NCI-H146 treated with DMSO at 0.1 percent for 48 hours (cell line): Measurements from ENCODE around the gene TUB.
A peak's percentile ranks its signal among the peaks of the same experiment; 100 is the strongest.

ENCODE experiments used
- DNase-seq: peaks from one replicate; lab custom pipeline; 2025; ENCODE audit not compliant: unreplicated experiment; lab: John Stamatoyannopoulos, UW

The TUB gene

GRCh38 chr11:8089791-8090510 is 8.9 kb downstream of the TUB start:
- DNase-seq: no peak

DNA sequence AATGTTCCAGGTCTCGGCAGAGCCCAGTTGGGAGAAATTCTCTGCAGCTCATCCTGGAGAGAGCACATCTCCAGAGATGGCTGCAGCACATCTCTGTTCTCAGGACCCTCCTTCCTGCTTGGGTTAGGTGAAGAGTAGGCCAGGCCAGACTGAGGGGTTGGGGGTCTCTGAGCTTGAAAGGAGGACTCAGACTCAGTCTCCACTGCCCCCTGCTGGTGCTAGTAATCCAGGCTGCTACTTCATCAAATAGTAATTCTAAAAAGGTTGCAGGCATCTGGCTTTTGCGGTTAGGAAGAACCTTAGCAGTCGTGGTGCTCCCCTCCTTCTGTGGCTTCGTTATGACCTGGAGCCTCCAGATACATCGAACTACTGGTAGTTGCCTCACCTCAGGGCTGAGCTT is 9.7 kb downstream of the TUB start:
- DNase-seq: no peak

GRCh38 chr11:8091721-8092120 is 10.7 kb downstream of the TUB start:
- no peak for DNase-seq

GRCh38 chr11:8092587-8093424 is 11.8 kb downstream of the TUB start:
- peak; percentile 11 for DNase-seq

GRCh38 chr11:8093931-8094575 is 13.0 kb downstream of the TUB start:
- no peak for DNase-seq

- DNase-seq: no peak
Observed at GRCh38 chr11:8094656-8095055, 13.6 kb downstream of the TUB start.

DNA sequence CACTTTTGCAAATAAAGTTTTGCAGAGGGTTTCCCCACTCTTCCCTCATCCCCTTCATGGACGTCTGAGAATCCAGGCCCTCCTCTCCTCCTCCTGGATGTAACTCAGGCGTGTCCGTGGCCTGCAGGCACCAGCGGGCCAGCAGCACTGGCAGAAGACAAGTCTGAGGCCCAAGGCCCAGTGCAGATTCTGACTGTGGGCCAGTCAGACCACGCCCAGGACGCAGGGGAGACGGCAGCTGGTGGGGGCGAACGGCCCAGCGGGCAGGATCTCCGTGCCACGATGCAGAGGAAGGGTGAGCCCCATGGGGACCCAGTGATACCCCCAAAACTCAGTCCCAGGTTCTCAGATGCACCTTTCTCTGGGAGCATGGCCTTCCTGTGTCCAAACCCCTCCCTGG is 14.4 kb downstream of the TUB start:
- DNase-seq: no peak

GRCh38 chr11:8095806-8096522 is 15.0 kb downstream of the TUB start:
- no peak for DNase-seq

DNA sequence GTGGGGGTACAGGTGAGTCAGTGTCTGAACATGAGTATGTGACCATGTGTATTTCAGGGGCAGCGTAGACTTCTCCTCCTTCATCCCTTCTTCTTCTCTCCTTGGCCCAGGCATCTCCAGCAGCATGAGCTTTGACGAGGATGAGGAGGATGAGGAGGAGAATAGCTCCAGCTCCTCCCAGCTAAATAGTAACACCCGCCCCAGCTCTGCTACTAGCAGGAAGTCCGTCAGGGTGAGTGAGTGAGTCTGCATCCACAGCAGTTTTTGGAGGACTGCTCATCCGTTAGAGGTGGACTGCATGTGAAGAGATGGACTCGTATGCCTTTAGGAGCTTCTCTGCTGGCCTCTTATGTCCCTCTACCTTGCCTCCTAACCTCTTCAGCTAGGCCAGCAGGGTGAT is 15.6 kb downstream of the TUB start:
- DNase-seq: no peak

GRCh38 chr11:8097062-8097461 is 16.1 kb downstream of the TUB start:
- no peak for DNase-seq

DNA sequence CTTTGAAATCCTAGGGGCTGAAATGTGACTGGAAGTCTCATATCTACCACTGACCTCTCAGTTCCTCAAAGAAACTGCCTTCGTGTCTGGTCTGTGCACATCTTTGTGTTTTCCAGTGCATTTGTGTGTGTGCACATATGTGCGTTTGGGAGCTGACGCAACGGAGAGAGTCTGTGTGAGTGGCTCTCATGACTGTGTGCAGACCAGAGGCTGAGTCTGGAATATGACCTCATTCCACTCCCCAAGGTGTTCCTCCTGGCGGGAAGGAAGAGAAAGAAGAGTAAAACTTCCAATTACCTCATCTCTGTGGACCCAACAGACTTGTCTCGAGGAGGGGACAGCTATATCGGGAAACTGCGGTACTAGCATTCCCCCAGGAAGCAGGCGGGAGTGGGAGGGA is 16.5 kb downstream of the TUB start:
- DNase-seq: no peak

DNA sequence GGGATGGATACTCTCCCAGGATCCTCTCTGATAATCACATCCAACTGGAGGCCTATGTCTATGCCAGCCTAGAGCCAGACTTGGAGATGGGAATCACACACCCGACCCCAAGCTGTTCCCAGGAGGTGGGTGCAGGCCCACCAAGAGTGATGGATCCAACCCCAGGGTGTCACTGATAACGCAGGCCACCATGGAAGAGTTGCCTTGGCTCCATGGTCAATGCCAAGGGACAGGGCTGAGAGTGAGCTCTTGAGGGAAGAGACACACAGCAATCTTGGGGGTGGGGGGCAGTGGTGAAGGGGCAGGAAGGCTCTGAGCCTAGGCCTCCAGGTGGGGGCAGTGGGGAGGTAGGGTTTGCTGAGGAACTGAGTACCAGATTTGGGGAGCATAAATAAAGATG is 16.9 kb downstream of the TUB start:
- no peak for DNase-seq

DNA sequence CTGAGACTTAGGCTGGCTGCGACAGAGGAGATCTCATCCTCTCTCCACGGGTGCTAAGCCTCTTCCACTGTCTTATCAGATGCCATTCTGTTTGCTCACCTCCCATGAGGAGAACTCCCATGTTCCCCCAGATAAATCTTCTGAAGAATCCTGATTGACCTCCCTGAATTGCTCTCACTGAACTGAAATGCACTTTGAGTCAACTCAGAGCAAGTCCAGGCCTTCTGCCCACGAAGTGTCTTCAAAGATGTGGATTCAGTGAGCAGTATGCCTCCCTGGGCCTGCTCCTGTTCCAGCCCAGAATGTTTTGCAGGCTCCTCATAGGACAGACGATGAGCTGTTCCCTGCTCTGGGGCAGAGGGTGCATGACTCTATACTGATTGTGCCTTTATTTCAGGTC is 17.4 kb downstream of the TUB start:
- DNase-seq: no peak

DNA sequence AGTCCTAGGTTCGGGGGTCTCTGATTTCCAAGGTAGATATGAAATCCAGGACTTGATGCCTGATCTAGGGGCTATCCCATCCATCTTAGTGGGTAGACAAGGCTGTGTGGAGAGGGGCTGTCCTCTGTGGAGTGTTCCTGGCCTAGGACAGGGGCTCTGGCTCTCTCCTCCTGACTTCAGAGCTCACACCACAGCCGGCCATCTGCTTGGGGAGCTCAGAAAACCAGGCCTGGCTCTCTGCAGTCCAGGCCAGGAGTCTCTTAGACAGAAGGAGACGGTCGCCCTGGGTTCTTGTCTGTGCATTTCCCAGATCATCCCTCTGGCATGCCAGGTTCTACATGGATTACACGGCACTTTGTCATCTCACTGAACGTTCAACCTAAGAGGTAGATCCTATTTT is 17.9 kb downstream of the TUB start:
- DNase-seq: no peak

GRCh38 chr11:8099291-8099899 is 18.4 kb downstream of the TUB start:
- peak; percentile 28 for DNase-seq

DNA sequence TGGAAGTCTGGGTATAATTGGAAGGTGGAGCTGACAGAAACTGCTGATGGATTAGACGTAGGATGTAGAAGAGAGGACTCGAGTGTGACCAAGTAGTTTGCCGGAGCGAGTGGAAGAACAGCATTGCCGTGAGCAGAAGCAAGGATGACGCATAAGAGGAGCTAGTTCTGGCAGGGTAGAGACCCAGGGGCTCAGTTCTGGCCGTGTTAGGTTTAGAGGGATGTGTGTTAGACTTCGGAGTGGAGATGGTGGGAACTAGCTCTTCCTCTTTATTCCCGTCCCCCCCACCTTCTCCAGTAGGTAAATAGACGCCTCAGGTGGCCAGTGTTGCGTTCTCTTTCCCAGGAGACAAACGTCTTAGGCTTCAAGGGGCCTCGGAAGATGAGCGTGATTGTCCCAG is 19.1 kb downstream of the TUB start:
- DNase-seq: no peak

DNA sequence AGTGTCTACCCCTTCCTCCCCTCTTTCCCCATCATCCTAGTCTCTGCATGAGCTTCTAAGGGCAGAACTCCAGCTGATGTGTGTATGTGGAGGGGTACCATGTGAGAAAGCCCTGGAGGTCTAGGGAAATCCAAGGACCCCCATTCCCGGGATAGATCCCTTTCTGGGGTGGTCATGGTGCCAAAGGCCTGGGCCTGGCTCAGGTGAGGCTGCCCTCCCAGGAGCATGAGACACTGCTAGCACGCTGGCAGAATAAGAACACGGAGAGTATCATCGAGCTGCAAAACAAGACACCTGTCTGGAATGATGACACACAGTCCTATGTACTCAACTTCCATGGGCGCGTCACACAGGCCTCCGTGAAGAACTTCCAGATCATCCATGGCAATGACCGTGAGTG is 19.6 kb downstream of the TUB start:
- no peak for DNase-seq

DNA sequence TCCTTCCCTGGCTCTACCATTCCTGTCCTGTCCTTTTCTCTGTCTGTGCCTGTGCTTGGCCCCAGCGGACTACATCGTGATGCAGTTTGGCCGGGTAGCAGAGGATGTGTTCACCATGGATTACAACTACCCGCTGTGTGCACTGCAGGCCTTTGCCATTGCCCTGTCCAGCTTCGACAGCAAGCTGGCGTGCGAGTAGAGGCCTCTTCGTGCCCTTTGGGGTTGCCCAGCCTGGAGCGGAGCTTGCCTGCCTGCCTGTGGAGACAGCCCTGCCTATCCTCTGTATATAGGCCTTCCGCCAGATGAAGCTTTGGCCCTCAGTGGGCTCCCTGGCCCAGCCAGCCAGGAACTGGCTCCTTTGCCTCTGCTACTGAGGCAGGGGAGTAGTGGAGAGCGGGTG is 20.4 kb downstream of the TUB start:
- no peak for DNase-seq

- no peak for DNase-seq
Observed at GRCh38 chr11:8102296-8102915, 21.4 kb downstream of the TUB start.

GRCh38 chr11:8102965-8103364 is 22.0 kb downstream of the TUB start:
- DNase-seq: no peak

DNA sequence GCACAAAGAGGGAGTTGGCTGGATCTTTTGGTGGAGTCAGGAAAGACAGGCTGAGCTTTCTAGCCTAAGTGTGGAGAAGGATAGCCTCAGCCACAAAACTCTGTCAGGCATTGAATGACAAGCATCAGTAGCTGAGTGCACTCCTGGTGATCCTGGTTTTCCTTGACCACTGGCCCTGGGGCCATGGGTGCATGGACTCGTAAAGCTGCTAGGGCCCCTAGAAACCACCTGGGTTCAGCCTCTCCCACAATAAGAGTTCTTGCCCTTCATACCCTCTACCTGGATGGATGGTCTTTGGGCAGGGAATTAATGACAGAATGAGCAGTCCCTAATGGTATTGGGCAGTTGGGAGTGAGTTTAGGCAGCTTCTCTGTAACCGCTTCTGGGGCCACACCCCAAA is 22.9 kb downstream of the TUB start:
- no peak for DNase-seq
